GM21447 (cell line): Measurements from ENCODE around the gene SEMA3F.

Experiments
- ATAC-seq: cut with Tn5 transposase; IDR thresholded peaks from one replicate; pipeline ENCODE4 v1.9.1; 2021; ENCODE audit not compliant: unreplicated experiment

SEMA3F gene

GRCh38 chr3:50155491-50155878 is 361 bp downstream of the SEMA3F start:
- ATAC-seq, result peak; percentile 10

DNA sequence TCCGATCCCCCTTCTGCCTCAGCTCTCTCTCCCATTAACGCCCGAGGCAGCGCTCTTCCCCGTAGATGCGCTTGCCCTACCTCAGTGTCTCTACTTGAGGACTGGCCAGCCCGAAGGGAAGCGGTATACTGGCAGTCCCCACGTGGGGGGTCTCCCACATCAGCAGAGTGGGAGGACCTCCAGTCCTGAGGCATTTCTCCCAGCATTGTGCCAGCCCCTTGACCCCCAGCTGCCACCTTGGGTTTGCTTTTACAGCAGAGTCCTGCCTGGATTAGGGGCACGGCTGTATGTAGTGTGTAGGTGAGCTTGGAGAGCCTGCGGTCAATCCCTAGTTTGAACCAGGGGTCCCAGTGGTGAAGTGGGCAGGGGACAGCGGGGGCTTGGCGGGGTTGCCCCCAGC is 767 bp downstream of the SEMA3F start:
- no peak for ATAC-seq

GRCh38 chr3:50156549-50157493 is 1.7 kb downstream of the SEMA3F start:
- no peak for ATAC-seq

- no peak for ATAC-seq
These were observed 2.9 kb downstream of the SEMA3F start for GRCh38 chr3:50157827-50158529.

- ATAC-seq, result no peak
These were observed 3.5 kb downstream of the SEMA3F start for GRCh38 chr3:50158530-50159146.

DNA sequence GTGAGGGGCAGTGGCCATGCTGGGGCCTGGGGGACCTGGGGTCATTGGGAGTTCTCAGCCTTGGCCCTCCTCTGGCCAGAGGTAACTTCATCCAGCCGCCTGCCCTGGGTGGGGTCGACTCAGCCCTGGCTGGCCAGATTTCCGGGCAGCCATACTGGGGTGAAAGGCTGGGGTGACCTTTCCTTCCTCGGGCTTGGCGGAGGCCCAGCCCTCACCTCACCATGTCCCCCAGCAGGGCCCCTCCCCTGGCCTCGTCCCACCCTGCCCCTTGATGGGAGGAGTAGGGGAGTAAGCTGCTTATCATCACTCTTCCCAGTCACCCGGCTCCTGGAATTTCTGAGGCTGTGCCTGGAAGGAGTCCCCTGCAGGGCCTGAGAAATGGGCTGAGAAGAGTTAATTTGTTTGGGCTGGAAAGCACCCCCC is 5.4 kb downstream of the SEMA3F start:
- no peak for ATAC-seq

DNA sequence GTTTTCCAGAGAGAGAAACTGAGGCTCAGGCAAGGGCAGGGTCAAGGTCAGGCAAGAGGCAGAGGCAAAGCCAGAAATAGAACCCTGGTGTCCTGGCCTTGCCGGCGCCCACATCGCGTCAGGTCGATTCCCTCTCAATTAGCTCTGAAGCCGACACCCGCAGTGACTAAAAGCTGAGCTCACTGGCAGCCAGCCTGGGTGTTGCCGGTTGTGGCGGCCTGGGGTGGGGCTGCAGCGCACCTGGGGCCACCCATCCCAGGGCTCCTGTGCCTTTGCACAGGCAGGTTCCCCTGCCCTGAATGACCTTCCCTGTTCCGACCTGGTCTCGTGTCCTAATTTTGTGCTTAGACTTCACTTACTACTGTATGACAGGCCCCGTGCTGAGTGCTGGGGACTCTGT is 6.2 kb downstream of the SEMA3F start:
- ATAC-seq, result no peak

- ATAC-seq, result no peak
These were observed 7.1 kb downstream of the SEMA3F start for GRCh38 chr3:50162034-50162883.

DNA sequence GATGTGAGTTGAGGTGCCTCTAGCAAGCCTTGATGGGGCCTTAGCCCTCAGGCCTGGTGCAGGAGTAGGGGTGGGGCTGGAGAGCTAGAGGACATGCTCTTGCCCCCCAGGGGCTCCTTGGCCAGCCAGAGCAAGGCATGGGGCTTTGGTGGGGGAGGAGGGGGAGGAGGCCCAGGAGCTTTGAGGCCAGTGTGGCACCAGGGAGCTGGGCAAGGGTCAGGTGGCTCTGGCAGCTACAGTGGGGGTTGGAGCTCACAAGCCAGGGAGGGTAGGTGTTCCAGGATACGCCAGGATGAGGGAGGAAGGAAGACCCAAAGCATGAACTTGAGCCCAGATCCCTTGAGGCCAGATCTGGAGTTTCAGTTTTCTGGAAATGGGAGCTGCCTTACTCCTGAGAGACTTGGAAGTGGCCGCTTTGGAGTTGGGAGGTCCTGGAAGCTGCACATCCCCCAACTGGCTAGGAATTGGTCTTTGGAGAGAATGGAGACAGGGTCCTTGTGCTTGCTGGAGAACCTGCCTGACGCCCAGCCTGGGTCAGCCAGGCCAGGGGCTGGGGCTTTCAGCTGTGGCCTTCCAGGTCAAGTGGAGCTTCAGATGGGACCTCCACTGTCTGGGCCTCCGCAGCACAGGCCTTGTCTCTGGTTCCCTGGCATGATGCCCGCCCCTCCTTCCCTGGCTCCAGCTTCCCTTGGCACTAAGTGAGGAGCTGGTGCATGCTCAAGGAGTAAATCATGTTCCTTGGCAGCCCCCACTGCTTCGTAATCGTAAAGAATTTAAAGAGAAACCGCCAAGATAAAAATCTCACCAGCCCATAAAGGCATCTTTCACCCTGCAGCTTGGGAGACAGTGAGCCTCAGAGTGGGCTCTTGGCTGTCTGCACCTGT is 8.7 kb downstream of the SEMA3F start:
- ATAC-seq, result no peak

GRCh38 chr3:50164481-50164880 is 9.4 kb downstream of the SEMA3F start:
- no peak for ATAC-seq

DNA sequence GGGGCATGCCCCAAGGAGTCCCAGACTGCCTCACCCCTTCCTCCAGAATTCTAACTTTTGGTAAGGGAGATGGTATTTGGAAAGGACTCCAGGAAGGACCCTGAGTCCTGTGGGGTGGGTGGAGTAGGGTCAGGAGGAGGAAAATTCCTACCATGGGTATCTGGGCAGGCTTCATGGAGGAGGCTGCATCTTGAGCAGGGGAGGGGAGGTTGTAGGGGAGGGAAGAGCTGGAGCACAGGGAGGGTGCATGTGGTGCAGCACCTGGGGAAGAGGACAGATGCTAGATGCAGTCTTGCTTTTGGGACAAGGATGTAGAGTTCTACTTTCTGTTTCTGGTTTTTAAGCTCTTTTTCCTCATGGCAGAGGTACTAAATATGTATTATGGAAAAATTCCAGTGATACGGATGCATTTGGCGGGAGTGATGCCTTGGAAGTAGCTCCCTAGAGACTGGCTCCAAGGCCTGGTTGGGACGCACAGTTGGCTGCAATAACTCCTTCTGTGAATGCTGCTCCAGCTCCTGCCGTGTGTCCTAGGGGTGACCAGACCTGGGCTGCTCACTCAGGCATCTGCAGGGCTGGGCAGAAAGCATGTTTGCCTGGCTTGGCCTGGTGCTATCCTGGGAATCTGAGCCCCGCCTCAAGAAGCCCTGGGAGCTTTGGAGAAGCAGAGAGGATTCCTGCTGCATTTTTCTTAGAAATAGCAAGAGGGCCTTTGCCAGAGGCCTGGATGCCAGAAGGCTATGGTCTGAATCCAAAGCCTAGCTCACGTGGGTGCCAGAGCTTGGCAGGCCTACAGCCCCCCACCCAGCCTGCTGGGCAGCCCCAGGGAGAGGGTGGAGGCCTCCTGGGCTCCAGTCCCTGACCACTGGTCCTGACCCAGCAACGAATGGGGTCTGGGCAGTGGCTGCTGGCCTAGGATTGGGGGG is 10.1 kb downstream of the SEMA3F start:
- no peak for ATAC-seq

- no peak for ATAC-seq
These were observed 10.9 kb downstream of the SEMA3F start for GRCh38 chr3:50165910-50166538.

DNA sequence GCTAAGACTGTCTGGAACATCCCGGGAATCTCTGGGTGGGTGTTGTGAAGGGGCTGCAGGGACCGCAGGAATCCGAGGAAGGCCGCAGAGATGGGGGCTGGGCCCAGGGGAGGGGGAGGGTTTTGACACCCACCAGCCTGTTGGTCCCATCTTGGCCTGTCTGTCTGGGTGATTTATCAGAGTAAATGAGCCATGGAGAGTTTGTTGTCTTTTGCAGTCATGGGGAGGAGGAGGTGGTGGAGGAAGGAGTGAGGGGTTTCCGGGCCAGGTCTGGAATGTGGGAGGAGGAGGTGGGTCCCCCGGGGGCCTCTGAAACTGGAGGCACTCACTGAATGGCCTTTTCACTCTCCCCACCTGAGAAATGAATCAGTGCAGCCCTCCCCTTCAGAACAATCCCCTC is 11.5 kb downstream of the SEMA3F start:
- ATAC-seq, result no peak

- ATAC-seq, result no peak
These were observed 12.1 kb downstream of the SEMA3F start for GRCh38 chr3:50167069-50167840.

DNA sequence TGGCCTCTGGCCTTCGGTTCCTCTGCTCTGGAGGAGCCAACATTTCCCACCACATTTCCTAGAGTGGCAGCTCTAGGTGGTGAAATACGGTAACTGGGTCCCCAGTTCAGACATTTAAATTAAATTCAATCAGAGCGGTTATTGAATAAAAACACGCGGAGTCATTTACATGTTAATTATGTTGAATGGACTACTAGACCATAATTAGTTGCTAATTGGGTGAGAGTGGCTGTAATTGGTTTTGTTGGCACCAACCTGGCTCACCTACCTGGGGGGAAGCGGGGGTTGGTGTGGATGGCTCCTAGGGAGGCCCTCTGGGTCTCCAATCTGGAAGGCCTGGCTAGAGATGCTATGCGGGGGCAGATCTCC is 12.7 kb downstream of the SEMA3F start:
- no peak for ATAC-seq

GRCh38 chr3:50168388-50168787 is 13.3 kb downstream of the SEMA3F start:
- no peak for ATAC-seq

- no peak for ATAC-seq
These were observed 13.7 kb downstream of the SEMA3F start for GRCh38 chr3:50168791-50169190.
